ENCODE data around the gene MOK. TPM values are rescaled to one million over a fixed set of nuclear protein-coding genes. Genes with fewer than 3 reads are reported as not detected.

MOK gene
- polyA plus RNA-seq, 1 donor from 2014 or later: 63.6 TPM

GRCh38 chr14:102292441-102292840 lies 12.5 kb downstream of the MOK start:
- H3K27me3 ChIP-seq (ENCODE audit: insufficient read depth, low read depth, low read length): no peaks in the 10 kb centered on the region
- H4K20me1 ChIP-seq (ENCODE audit: insufficient read depth): no peaks in the 10 kb centered on the region
- H3F3A ChIP-seq (ENCODE audit: insufficient read depth, low read length, poor library complexity, severe bottlenecking): no peaks in the 10 kb centered on the region
- no peak overlapping the region for H3K4me2 ChIP-seq (ENCODE audit: low read length)
- no peaks in the 10 kb centered on the region for H3K36me3 ChIP-seq (ENCODE audit: insufficient read depth, low read length)
- H3K79me2 ChIP-seq (replicated peaks; ENCODE audit: insufficient read depth, low read length): no peaks in the 10 kb centered on the region
- no peak overlapping the region for H3K27ac ChIP-seq (ENCODE audit: low read length)
- H3K9ac ChIP-seq (ENCODE audit: low read length): no peak overlapping the region
- TF ChIP-seq TAF1 (IDR thresholded peaks at IDR 0.05; ENCODE audit: low read depth) (no peak), EZH2 (IDR thresholded peaks at IDR 0.05; ENCODE audit: borderline replicate concordance, insufficient read depth, low read length, poor library complexity, severe bottlenecking) (no peak), POLR2AphosphoS5 (IDR thresholded peaks at IDR 0.05) (no peak), CTCF (IDR thresholded peaks at IDR 0.05; ENCODE audit: poor library complexity, severe bottlenecking) (no peak), REST (IDR thresholded peaks at IDR 0.05; ENCODE audit: borderline replicate concordance) (no peak), EP300 (conservative IDR thresholded peaks at IDR 0.05; ENCODE audit: poor library complexity, severe bottlenecking) (no peak), RAD21 (conservative IDR thresholded peaks at IDR 0.05) (no peak), MXI1 (conservative IDR thresholded peaks at IDR 0.05; ENCODE audit: poor library complexity, severe bottlenecking) (no peak), SMC3 (conservative IDR thresholded peaks at IDR 0.05; ENCODE audit: poor library complexity) (no peak)
- H2AFZ ChIP-seq (ENCODE audit: low read depth, low read length): no peak overlapping the region
- no peaks in the 10 kb centered on the region for H3K9me2 ChIP-seq (ENCODE audit: insufficient read depth, low read length)
- H3K9me3 ChIP-seq (ENCODE audit: low read length): no peaks in the 10 kb centered on the region
- no peak overlapping the region for H3K4me3 ChIP-seq (ENCODE audit: low read length)

- H2AFZ ChIP-seq (ENCODE audit: low read depth, low read length): no peak overlapping the region
- no peak for TF ChIP-seq SMC3 (conservative IDR thresholded peaks at IDR 0.05; ENCODE audit: poor library complexity)
- no peaks in the 10 kb centered on the region for H3K36me3 ChIP-seq (ENCODE audit: insufficient read depth, low read length)
- H3K27me3 ChIP-seq (ENCODE audit: insufficient read depth, low read depth, low read length): no peaks in the 10 kb centered on the region
- H3K79me2 ChIP-seq (replicated peaks; ENCODE audit: insufficient read depth, low read length): no peaks in the 10 kb centered on the region
- H3K4me3 ChIP-seq (ENCODE audit: low read length): no peak overlapping the region
- no peak overlapping the region for H3K27ac ChIP-seq (ENCODE audit: low read length)
- H3K9ac ChIP-seq (ENCODE audit: low read length): no peak overlapping the region
- H3K9me3 ChIP-seq (ENCODE audit: low read length): no peaks in the 10 kb centered on the region
- no peaks in the 10 kb centered on the region for H4K20me1 ChIP-seq (ENCODE audit: insufficient read depth)
- H3K4me2 ChIP-seq (ENCODE audit: low read length): no peak overlapping the region
- no peaks in the 10 kb centered on the region for H3F3A ChIP-seq (ENCODE audit: insufficient read depth, low read length, poor library complexity, severe bottlenecking)
- no peaks in the 10 kb centered on the region for H3K9me2 ChIP-seq (ENCODE audit: insufficient read depth, low read length)
Observed at GRCh38 chr14:102288139-102288538, 16.8 kb downstream of the MOK start.

- Histone ChIP-seq H3K36me3 (ENCODE audit: insufficient read depth, low read length) (no peaks in the 10 kb centered on the region), H4K20me1 (ENCODE audit: insufficient read depth) (no peaks in the 10 kb centered on the region), H3K4me3 (ENCODE audit: low read length) (no peak overlapping the region), H3K9me2 (ENCODE audit: insufficient read depth, low read length) (no peaks in the 10 kb centered on the region), H3F3A (ENCODE audit: insufficient read depth, low read length, poor library complexity, severe bottlenecking) (no peaks in the 10 kb centered on the region), H3K27ac (ENCODE audit: low read length) (no peak overlapping the region), H3K79me2 (replicated peaks; ENCODE audit: insufficient read depth, low read length) (no peaks in the 10 kb centered on the region), H2AFZ (ENCODE audit: low read depth, low read length) (no peak overlapping the region), H3K27me3 (ENCODE audit: insufficient read depth, low read depth, low read length) (no peaks in the 10 kb centered on the region), H3K4me2 (ENCODE audit: low read length) (no peak overlapping the region), H3K9ac (ENCODE audit: low read length) (no peak overlapping the region), H3K9me3 (ENCODE audit: low read length) (no peaks in the 10 kb centered on the region)
- TF ChIP-seq POLR2AphosphoS5 (IDR thresholded peaks at IDR 0.05): no peak
- TF ChIP-seq TAF1 (IDR thresholded peaks at IDR 0.05; ENCODE audit: low read depth): no peak
- no peak for TF ChIP-seq SMC3 (conservative IDR thresholded peaks at IDR 0.05; ENCODE audit: poor library complexity)
- no peak for TF ChIP-seq MXI1 (conservative IDR thresholded peaks at IDR 0.05; ENCODE audit: poor library complexity, severe bottlenecking)
- TF ChIP-seq EZH2 (IDR thresholded peaks at IDR 0.05; ENCODE audit: borderline replicate concordance, insufficient read depth, low read length, poor library complexity, severe bottlenecking): no peak
- no peak for TF ChIP-seq EP300 (conservative IDR thresholded peaks at IDR 0.05; ENCODE audit: poor library complexity, severe bottlenecking)
- TF ChIP-seq REST (IDR thresholded peaks at IDR 0.05; ENCODE audit: borderline replicate concordance): no peak
- TF ChIP-seq CTCF (IDR thresholded peaks at IDR 0.05; ENCODE audit: poor library complexity, severe bottlenecking): no peak
- TF ChIP-seq RAD21 (conservative IDR thresholded peaks at IDR 0.05): no peak
Observed at GRCh38 chr14:102285106-102285505, 19.9 kb downstream of the MOK start.

Measured in neural cell (in vitro differentiated cells).